HepG2 (cell line): Measurements from ENCODE around the gene ECT2. TPM values are rescaled to one million over a fixed set of nuclear protein-coding genes. Genes with fewer than 3 reads are reported as not detected.
A peak's percentile ranks its signal among the peaks of the same experiment; 100 is the strongest.

ENCODE experiments used
- AGO1 ChIP-seq: fragments of 200-400 bp; formaldehyde crosslinking; IDR thresholded peaks from 2 replicates; pipeline ENCODE4 v1.6.1; 2017; ENCODE audit warnings: mild to moderate bottlenecking, low read depth, low read length, moderate library complexity; ENCODE audit not compliant: poor library complexity, severe bottlenecking
- CEBPB ChIP-seq: IDR thresholded peaks from 2 replicates; pipeline ENCODE4 v1.6.1; 2011; ENCODE audit warnings: low read depth, low read length, improper control_type of control experiment, borderline replicate concordance
- ISX ChIP-seq: sonication (generic); formaldehyde crosslinking; conservative IDR thresholded peaks from 2 replicates; pipeline ENCODE4 v1.5.0; 2020; ENCODE audit warnings: missing genetic modification reagents
- RBAK ChIP-seq: sonication (generic); formaldehyde crosslinking; IDR thresholded peaks from 2 replicates; pipeline ENCODE4 v1.5.1; 2020; ENCODE audit warnings: mild to moderate bottlenecking, missing genetic modification reagents
- TCF12 ChIP-seq, 2 experiments: fragments of 450-650 bp in 1 of 2; sonication (generic) in 1 of 2; formaldehyde crosslinking in 1 of 2; IDR thresholded peaks; 2 replicates each; pipeline versions ENCODE4 v1.6.1 to v1.8.0; 2017 to 2022; ENCODE audit warnings: antibody characterized with exemption in 1 of 2, mild to moderate bottlenecking in 1 of 2, missing genetic modification reagents in 1 of 2, moderate library complexity in 1 of 2
- TMF1 ChIP-seq: sonication (generic); formaldehyde crosslinking; IDR thresholded peaks from 2 replicates; pipeline ENCODE4 v1.8.1; 2022; ENCODE audit warnings: low read depth, missing genetic modification reagents
- YEATS4 ChIP-seq: sonication (generic); formaldehyde crosslinking; IDR thresholded peaks from 2 replicates; pipeline ENCODE4 v1.4.0; 2020; ENCODE audit warnings: missing genetic modification reagents, borderline replicate concordance
- ZNF17 ChIP-seq: sonication (generic); formaldehyde crosslinking; IDR thresholded peaks from 2 replicates; pipeline ENCODE4 v1.5.0; 2020; ENCODE audit warnings: mild to moderate bottlenecking, missing genetic modification reagents
- ZNF256 ChIP-seq: sonication (generic); formaldehyde crosslinking; conservative IDR thresholded peaks from 2 replicates; pipeline ENCODE4 v1.4.0; 2020; ENCODE audit warnings: missing genetic modification reagents
- ZNF431 ChIP-seq: sonication (generic); formaldehyde crosslinking; IDR thresholded peaks from 2 replicates; pipeline ENCODE4 v1.9.0; 2022; ENCODE audit warnings: missing genetic modification reagents, low read depth, mild to moderate bottlenecking, borderline replicate concordance
- ZNF766 ChIP-seq: sonication (generic); formaldehyde crosslinking; IDR thresholded peaks from 2 replicates; pipeline ENCODE4 v1.5.0; 2020; ENCODE audit warnings: missing genetic modification reagents, borderline replicate concordance
- polyA plus RNA-seq, 8 experiments: library from polyadenylated mRNA; depleted of rRNA in 3 of 8; stranded (reverse) in 7 of 8; unstranded in 1 of 8; fragments of >200 nt; fragmentation: Illumina TruSeq in 4 of 8; extraction: Trizol in 4 of 8; gene quantifications; 2 replicates each; pipeline versions ENCODE4 v1.2.1 to v1.2.3, GENCODE V29; 2011 to 2016; ENCODE audit warnings: low read depth in 4 of 8, missing spikeins in 1 of 8, mixed read lengths in 1 of 8; ENCODE audit not compliant: insufficient read depth in 1 of 8
- total RNA-seq, 5 experiments: library from RNA; depleted of rRNA; stranded (reverse); fragments of >200 nt; fragmentation: Illumina TruSeq; extraction: Trizol; gene quantifications; 2 replicates each; pipeline ENCODE4 v1.2.3, GENCODE V29; 2016; ENCODE audit warnings: low read depth in 1 of 5
- TF ChIP-seq, protein P1 (sequence below): sonication (generic); formaldehyde crosslinking; IDR thresholded peaks from 2 replicates; pipeline ENCODE4 v1.5.1; 2020; ENCODE audit warnings: missing genetic modification reagents, mild to moderate bottlenecking, borderline replicate concordance
- TF ChIP-seq, protein P2 (sequence below): sonication (generic); formaldehyde crosslinking; IDR thresholded peaks from 2 replicates; pipeline ENCODE4 v1.8.0; 2022; ENCODE audit warnings: missing genetic modification reagents, mild to moderate bottlenecking, inconsistent platforms, borderline replicate concordance
- TF ChIP-seq, protein P3 (sequence below): sonication (generic); formaldehyde crosslinking; IDR thresholded peaks from 2 replicates; pipeline ENCODE4 v1.9.0; 2021; ENCODE audit warnings: mild to moderate bottlenecking, missing genetic modification reagents
- TF ChIP-seq, protein P4 (sequence below): sonication (generic); formaldehyde crosslinking; IDR thresholded peaks from 2 replicates; pipeline ENCODE4 v1.9.0; 2022; ENCODE audit warnings: missing genetic modification reagents, mild to moderate bottlenecking, borderline replicate concordance

The ECT2 gene
- total and polyA plus RNA-seq, 2 of the 13 experiments (the other 11 are each of a cell fraction or from before 2014, with no cell fraction given): 21.6 to 52.0 TPM

DNA sequence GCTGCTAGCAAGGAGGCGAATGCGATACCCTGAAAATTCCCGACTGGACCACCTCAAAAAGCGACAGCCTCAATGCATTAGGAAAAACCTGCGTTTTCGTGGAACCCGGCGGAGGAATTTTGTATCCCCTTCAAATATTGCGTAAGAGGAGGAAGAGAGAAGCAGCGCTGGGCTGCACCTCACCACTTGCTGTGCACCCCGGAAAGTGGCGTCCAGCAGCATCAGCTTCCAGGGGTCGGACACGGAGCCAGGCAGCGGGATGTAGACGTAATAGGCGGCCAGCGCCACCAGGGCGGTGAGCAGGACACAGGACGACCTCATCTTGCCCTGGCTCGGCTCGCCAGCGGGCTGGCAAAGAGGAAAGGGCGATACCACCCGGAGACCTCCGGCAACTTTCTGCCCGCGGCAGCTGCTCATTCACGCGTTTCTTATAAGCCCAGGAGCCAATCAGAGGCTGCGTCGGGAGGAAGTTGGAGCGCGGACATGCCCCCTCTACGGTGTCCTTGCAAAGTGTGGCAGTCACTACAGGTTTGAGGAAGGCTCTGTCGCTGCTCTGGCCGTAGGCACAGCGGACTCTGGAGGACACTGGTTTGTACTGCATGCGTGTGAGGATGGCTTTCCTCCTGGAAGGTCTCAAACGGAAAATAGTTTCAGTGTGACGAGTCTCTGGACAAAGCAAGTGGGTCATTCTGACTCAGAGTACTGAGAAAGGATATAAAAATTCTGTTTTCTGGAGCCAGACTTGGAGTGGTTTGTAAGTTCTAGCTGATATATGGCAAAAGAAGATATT lies 39.7 kb upstream of the ECT2 start, which contains the start of gene NCEH1 (continued):
- TF ChIP-seq, protein P1, sequence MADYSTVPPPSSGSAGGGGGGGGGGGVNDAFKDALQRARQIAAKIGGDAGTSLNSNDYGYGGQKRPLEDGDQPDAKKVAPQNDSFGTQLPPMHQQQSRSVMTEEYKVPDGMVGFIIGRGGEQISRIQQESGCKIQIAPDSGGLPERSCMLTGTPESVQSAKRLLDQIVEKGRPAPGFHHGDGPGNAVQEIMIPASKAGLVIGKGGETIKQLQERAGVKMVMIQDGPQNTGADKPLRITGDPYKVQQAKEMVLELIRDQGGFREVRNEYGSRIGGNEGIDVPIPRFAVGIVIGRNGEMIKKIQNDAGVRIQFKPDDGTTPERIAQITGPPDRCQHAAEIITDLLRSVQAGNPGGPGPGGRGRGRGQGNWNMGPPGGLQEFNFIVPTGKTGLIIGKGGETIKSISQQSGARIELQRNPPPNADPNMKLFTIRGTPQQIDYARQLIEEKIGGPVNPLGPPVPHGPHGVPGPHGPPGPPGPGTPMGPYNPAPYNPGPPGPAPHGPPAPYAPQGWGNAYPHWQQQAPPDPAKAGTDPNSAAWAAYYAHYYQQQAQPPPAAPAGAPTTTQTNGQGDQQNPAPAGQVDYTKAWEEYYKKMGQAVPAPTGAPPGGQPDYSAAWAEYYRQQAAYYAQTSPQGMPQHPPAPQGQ: no peak
- TF ChIP-seq, protein P2, sequence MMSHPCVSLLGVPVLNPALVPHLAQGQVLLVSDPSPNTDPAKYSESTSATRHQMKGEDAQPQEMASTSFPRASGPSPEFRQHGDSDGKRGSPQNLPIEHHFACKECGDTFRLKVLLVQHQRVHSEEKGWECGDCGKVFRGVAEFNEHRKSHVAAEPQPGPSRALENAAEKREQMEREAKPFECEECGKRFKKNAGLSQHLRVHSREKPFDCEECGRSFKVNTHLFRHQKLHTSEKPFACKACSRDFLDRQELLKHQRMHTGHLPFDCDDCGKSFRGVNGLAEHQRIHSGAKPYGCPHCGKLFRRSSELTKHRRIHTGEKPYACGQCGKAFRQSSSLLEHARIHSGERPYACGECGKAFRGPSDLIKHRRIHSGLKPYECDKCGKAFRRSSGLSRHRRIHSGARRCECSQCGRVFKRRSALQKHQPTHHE: 0 out of 2 replicates have a peak, but pooled peaks have one; percentile 61
- TF ChIP-seq, protein P3, sequence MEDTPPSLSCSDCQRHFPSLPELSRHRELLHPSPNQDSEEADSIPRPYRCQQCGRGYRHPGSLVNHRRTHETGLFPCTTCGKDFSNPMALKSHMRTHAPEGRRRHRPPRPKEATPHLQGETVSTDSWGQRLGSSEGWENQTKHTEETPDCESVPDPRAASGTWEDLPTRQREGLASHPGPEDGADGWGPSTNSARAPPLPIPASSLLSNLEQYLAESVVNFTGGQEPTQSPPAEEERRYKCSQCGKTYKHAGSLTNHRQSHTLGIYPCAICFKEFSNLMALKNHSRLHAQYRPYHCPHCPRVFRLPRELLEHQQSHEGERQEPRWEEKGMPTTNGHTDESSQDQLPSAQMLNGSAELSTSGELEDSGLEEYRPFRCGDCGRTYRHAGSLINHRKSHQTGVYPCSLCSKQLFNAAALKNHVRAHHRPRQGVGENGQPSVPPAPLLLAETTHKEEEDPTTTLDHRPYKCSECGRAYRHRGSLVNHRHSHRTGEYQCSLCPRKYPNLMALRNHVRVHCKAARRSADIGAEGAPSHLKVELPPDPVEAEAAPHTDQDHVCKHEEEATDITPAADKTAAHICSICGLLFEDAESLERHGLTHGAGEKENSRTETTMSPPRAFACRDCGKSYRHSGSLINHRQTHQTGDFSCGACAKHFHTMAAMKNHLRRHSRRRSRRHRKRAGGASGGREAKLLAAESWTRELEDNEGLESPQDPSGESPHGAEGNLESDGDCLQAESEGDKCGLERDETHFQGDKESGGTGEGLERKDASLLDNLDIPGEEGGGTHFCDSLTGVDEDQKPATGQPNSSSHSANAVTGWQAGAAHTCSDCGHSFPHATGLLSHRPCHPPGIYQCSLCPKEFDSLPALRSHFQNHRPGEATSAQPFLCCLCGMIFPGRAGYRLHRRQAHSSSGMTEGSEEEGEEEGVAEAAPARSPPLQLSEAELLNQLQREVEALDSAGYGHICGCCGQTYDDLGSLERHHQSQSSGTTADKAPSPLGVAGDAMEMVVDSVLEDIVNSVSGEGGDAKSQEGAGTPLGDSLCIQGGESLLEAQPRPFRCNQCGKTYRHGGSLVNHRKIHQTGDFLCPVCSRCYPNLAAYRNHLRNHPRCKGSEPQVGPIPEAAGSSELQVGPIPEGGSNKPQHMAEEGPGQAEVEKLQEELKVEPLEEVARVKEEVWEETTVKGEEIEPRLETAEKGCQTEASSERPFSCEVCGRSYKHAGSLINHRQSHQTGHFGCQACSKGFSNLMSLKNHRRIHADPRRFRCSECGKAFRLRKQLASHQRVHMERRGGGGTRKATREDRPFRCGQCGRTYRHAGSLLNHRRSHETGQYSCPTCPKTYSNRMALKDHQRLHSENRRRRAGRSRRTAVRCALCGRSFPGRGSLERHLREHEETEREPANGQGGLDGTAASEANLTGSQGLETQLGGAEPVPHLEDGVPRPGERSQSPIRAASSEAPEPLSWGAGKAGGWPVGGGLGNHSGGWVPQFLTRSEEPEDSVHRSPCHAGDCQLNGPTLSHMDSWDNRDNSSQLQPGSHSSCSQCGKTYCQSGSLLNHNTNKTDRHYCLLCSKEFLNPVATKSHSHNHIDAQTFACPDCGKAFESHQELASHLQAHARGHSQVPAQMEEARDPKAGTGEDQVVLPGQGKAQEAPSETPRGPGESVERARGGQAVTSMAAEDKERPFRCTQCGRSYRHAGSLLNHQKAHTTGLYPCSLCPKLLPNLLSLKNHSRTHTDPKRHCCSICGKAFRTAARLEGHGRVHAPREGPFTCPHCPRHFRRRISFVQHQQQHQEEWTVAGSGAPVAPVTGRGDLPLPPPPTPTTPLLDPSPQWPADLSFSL (CRISPR knock-in tag): 0 out of 2 replicates have a peak, but pooled peaks have one; percentile 18
- TF ChIP-seq TMF1 (CRISPR knock-in tag) (0 out of 2 replicates have a peak, but pooled peaks have one; percentile 25), AGO1 (no peak), RBAK (CRISPR knock-in tag) (no peak; the same call in 1 of the 2 replicates), TCF12 (IDR thresholded peaks at IDR 0.05) (no peak), TCF12 (CRISPR knock-in tag; IDR thresholded peaks at IDR 0.05) (0 out of 2 replicates have a peak, but pooled peaks have one; percentile 46), ISX (CRISPR knock-in tag) (no peak), ZNF17 (CRISPR knock-in tag) (no peak), ZNF256 (CRISPR knock-in tag) (no peak), YEATS4 (CRISPR knock-in tag) (peak; percentile 69; the same call in 1 of the 2 replicates), CEBPB (peak; percentile 89), ZNF431 (CRISPR knock-in tag) (0 out of 2 replicates have a peak, but pooled peaks have one; percentile 18), ZNF766 (CRISPR knock-in tag) (0 out of 2 replicates have a peak, but pooled peaks have one; percentile 57)
- TF ChIP-seq, protein P4, sequence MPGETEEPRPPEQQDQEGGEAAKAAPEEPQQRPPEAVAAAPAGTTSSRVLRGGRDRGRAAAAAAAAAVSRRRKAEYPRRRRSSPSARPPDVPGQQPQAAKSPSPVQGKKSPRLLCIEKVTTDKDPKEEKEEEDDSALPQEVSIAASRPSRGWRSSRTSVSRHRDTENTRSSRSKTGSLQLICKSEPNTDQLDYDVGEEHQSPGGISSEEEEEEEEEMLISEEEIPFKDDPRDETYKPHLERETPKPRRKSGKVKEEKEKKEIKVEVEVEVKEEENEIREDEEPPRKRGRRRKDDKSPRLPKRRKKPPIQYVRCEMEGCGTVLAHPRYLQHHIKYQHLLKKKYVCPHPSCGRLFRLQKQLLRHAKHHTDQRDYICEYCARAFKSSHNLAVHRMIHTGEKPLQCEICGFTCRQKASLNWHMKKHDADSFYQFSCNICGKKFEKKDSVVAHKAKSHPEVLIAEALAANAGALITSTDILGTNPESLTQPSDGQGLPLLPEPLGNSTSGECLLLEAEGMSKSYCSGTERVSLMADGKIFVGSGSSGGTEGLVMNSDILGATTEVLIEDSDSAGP (CRISPR knock-in tag): peak; percentile 90
